SK-N-DZ (cell line): Measurements from ENCODE around the gene SEZ6L.

Source experiments
- DNase-seq: peaks from one replicate; pipeline ENCODE4 v3.0.0-alpha.2; 2015; ENCODE audit warnings: low spot score

The SEZ6L gene

GRCh38 chr22:26333088-26333800 lies 164.0 kb downstream of the SEZ6L start:
- no peak for DNase-seq

DNA sequence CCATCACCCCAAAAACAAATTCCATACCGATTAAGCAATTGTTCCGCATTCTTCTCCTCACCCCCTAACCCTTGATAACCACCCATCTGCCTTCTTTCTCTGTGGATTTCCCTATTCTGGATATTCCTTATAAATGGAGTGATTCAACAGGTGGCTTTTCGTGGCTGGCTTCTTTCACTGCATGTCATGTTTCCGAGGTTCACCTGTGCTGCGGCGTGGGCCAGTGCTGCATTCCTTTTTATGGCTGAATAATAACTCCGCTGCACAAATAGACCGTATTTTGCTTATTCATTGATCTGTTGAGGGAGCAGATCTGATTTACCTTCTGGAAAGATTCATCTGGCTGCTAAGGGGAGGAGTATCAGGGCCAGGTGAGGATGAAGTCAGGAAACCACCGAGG lies 165.0 kb downstream of the SEZ6L start:
- DNase-seq = no peak

- DNase-seq = no peak
Observed at GRCh38 chr22:26336773-26337172, 167.5 kb downstream of the SEZ6L start.

DNA sequence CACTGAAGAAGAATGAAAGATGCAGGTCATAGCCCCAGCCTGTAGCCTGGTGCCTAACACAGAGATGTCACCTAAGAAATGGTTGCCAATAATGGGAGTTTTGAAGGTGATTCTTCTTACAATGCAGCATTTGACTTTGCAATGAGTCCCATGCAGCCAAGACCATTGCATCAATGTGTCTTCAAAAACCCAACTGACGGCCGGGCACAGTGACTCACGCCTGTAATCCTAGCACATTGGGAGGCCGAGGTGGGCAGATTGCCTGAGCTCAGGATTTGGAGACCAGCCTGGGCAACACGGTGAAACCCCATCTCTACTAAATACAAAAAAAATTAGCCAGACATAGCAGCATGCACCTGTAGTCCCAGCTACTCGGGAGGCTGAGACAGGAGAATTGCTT lies 170.5 kb downstream of the SEZ6L start:
- no peak for DNase-seq

DNA sequence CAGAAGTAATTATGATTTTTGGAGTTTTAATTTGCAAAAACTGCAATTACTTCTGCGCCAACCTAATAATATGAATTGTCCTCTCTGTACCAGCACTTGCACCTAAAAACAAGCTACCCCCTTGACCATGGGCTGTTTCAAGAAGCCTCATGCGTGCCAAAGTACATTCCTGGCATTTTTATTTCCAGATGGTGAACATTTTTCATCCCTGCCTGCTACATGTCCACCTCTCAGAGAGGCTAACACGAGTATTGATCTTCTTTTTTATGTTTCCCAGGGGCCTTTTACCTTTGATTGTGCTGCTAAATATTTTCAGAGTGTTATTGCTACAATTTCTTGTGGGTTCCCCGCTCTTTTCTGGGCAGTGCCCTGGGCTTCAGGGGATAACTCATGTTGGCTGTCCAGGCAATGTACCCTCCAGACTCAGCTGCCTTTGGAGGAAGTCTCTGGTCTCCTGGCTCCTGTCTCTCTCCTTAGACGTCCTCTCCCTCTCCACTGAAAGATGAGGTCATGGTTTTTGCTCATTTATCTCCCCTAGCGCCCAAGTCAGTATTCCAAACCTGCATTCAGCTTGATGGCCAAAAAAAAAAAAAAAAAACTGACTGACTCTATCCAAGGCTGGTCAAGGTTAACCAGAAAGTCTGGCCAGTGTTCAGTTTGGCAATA lies 173.6 kb downstream of the SEZ6L start:
- no peak for DNase-seq

- DNase-seq = no peak
Observed at GRCh38 chr22:26345496-26345895, 176.2 kb downstream of the SEZ6L start.

DNA sequence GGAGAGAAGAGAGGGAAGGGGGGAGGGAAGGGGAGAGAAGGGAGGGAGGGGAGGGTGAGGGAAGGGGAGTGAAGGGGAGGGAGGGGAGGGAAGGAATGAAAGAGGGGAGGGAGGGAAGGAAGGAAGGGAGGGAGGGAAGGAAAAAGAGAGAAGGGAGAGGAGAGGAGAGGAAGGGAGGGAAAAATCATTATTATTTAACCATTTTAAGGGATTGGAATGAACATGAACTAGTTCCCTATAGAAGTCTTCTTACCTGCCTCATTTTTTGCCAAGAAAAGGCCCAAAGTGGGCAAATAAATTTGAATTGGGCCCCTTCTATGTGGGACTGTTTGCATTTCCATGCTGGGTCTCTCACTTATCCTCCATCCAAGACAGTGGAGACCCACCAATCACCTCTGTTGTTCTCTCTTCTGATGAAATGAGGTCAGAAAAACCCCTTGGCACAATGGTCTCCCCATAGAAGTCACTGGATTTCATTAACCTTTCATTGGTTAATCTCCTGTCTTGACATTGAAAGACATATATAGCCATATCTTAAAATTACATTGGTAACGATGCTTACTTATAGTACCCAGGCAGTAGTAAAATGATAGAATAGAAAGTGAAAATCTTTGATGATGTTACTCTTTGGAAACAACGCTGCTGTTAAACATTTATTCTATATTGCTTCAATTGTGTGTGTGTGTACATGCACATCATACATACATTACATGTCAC lies 179.7 kb downstream of the SEZ6L start:
- no peak for DNase-seq

- no peak for DNase-seq
Observed at GRCh38 chr22:26354707-26355106, 185.4 kb downstream of the SEZ6L start.

- DNase-seq = no peak
Observed at GRCh38 chr22:26357281-26357680, 188.0 kb downstream of the SEZ6L start.

DNA sequence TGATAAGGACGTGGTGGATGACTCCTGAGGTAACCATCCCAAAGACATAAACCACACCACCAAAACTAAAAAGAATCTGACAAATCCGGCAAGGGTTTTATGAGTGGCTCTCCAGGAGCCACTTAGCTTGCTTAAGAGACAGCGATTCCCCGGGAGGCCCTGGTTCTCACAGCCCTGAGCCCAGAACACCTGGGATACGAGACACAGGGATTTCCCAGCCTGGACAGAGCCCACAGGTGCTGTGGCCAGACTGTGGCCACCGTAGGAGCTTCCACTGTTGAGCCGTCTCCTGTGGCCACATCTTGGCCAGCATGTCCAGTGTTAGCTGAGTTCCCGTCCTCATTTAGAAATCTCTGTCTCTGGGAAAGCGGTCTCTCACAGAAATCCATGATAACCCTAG lies 188.6 kb downstream of the SEZ6L start:
- DNase-seq = no peak

DNA sequence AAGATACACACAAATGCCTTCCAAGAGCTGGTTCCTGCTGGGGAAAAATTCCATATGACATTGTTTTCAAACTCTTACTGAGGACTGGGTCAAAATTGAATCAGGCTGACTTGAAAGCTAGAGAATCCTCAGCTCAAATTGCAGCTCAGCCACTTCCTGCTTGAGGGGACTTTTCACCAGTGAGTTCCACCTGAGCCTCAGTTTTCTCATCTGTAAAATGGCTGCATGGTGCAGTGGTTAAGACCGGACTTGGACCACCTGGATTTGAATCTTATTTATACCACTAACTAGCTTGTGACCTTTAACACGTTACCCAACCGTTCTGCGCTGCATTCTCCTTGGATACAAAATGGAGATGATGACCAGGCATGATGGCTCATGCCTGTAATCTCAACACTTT lies 189.9 kb downstream of the SEZ6L start:
- no peak for DNase-seq

GRCh38 chr22:26360169-26360885 lies 191.1 kb downstream of the SEZ6L start:
- peak; percentile 83 for DNase-seq

DNA sequence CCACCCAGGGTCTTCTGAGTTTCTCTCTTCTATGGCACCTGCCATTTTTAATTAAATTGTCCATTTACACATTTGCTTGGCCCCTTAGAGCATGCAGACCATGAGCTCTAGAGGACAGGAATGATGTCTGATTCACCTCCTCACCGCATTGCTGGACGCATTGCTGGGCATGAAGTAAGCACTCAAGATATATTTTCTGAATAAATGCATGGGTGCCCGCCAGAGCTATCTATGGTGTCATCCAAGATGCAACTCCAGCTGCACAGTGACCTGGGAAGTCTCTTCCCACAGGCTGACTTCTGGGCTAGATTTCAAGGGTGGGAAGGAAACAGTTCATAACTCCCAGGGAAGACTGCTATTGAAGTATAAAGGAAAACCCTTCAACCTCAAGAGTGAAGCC lies 193.2 kb downstream of the SEZ6L start:
- no peak for DNase-seq

DNA sequence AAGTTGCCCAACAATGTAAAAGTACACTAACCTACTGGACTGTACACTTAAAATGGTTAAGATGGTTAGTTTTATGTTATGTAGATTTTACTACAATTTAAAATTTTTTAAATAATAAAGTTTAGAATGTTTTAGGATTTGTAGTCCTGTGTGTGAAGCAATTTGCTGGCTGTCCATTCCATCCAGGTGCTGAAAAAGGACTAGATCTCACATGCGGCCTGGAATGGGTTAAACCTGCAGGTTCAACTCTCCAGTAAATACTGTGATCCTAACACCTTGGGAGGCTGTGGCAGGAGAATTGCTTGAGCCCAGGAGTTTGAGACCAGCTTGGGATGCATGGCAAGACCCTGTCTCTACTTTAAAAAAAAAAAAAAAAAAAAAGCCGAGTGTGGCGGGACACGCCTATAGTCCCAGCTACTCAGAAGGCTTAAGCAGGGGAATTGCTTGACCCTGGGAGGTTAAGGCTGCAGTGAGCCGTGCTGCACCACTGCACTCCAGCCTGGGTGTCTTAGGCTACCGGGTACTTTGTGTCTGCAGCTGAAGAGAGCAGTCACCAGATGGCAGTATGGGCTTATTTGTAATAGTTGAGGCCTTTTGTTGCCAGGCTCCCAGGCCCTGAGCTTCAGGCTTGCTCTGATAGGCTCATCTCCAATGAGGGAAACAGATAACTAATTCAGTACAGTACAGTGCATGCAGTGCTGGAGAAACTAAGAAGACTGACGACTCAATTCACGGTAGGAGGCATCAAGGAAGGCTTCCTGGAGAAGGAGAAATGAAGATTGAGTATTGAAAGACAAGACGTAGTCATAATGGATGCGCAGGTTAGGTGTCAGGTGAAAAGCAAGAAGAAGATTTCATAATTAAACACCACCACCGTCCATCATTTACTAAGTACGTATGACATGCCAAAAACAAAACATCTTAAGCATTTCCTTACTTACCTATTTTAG lies 195.1 kb downstream of the SEZ6L start:
- DNase-seq = peak; percentile 89

GRCh38 chr22:26367402-26368245 lies 198.4 kb downstream of the SEZ6L start:
- peak; percentile 52 for DNase-seq

GRCh38 chr22:26372890-26373289 lies 203.6 kb downstream of the SEZ6L start:
- no peak for DNase-seq

- DNase-seq = no peak
Observed at GRCh38 chr22:26374391-26375026, 205.2 kb downstream of the SEZ6L start.

DNA sequence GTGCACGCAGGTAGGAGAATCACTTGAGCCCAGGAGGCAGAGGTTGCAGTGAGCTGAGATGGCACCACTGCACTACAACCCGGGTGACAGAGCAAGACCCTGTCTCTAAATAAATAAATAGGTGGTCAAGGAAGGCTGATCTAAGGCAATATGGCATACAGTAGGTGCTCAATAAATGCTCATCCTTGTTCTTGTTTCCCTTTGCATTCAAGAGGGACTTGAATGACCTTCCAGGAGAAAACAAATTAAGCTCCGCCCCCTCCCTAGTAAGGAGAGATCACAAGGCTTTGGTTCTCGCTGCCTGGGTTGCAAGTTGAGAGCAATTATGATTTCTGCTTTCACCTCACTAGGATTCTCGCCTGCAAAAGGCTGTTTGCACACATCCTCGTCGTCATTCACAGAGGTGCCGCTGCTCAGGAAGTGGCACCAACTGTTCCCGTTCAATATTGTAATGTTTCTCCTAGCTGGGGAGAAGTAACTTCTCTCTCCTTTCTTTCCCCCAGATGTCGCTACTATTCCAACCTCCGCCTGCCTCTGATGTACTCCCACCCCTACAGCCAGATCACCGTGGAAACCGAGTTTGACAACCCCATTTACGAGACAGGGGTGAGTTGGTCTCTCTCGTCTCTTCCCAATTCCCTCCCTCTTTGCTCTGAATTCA lies 208.0 kb downstream of the SEZ6L start:
- no peak for DNase-seq
